ENCODE measurements around the gene MARCHF11.

Gene MARCHF11

DNA sequence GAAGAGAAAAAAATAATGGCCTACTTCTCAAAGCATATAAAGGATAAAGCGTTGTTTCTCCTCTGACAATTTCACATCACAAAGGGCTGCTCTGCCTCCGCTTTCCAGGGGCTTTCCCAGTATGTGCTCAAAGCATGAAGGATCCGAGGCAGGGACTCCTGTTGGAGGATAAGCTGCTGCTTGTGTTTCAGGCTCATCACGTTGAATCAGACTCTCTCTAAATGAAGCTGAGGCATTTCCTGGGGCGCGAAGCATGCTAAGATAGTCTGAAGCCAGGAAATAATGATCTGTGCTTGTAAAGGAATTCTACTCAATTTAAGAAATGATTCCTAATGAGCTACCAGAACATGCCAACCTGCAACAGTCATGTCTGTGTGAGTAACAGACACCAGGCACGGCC, 97.5 kb downstream of the MARCHF11 start:
- no peak overlapping the region for H3K9ac ChIP-seq (ENCODE audit: low read length)
- no peaks in the 10 kb centered on the region for H3K27me3 ChIP-seq (ENCODE audit: control insufficient read depth, insufficient read depth, low read length)
- H3K4me1 ChIP-seq (ENCODE audit: control insufficient read depth, insufficient read depth, low read length) = no peaks in the 10 kb centered on the region
- no peak overlapping the region for H3K27ac ChIP-seq (ENCODE audit: low read depth, low read length)
- no peaks in the 10 kb centered on the region for H3K36me3 ChIP-seq (ENCODE audit: control insufficient read depth, insufficient read depth, low read length)
- no peak overlapping the region for H3K4me3 ChIP-seq (ENCODE audit: low read depth, low read length)
- no peaks in the 10 kb centered on the region for H3K9me3 ChIP-seq (ENCODE audit: control insufficient read depth, insufficient read depth, low read depth, low read length)

DNA sequence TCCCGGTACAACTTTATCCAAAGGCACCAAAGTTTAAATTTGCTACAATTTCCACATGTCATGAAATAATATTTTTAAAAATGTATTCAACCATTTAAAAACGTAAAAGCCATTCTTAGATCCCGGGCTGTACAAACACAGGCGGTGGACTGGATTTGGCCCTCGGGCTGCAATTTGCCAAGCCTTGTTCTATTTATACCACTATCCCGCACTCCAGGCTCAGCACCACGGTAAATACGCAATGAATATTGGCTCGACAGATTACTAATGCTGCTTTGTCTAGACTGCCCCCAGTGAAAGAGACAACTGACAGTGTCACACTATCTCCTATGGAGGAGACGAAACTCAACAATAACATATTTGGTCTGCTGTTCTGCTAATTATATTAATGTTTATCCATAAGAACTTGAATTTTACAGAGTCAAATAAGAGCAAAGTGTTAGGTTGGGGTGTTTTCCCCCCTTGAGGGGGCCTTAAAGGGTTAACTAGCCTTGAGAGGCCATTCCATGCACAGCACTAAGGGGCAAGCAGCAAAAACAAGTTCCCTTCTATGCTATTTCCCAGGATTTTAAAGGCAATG, 98.1 kb downstream of the MARCHF11 start:
- H3K27me3 ChIP-seq (ENCODE audit: control insufficient read depth, insufficient read depth, low read length) = no peaks in the 10 kb centered on the region
- H3K36me3 ChIP-seq (ENCODE audit: control insufficient read depth, insufficient read depth, low read length) = no peaks in the 10 kb centered on the region
- H3K4me1 ChIP-seq (ENCODE audit: control insufficient read depth, insufficient read depth, low read length) = no peaks in the 10 kb centered on the region
- H3K27ac ChIP-seq (ENCODE audit: low read depth, low read length) = no peak overlapping the region
- H3K4me3 ChIP-seq (ENCODE audit: low read depth, low read length) = no peak overlapping the region
- H3K9me3 ChIP-seq (ENCODE audit: control insufficient read depth, insufficient read depth, low read depth, low read length) = no peaks in the 10 kb centered on the region
- H3K9ac ChIP-seq (ENCODE audit: low read length) = no peak overlapping the region

DNA sequence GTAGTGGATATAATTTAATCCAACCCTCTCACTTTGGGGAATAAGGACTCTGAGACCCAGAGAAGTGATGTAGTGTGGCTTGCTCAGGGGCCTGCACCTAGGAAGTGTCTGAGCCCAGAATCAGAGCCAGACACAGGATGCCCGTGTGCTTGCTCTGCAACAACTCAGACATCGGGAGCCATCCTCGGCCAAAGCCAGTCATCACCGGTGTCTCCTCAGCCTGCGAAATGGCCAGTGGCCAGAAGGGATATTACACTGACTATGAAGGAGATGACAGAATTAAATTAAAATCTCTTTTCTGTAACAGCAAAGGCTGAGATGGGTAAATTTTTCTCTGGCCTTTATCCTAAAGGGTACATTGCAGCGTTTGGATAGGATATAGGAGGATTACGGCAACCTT, 102.9 kb downstream of the MARCHF11 start:
- H3K9ac ChIP-seq (ENCODE audit: low read length) = no peak overlapping the region
- no peaks in the 10 kb centered on the region for H3K4me1 ChIP-seq (ENCODE audit: control insufficient read depth, insufficient read depth, low read length)

DNA sequence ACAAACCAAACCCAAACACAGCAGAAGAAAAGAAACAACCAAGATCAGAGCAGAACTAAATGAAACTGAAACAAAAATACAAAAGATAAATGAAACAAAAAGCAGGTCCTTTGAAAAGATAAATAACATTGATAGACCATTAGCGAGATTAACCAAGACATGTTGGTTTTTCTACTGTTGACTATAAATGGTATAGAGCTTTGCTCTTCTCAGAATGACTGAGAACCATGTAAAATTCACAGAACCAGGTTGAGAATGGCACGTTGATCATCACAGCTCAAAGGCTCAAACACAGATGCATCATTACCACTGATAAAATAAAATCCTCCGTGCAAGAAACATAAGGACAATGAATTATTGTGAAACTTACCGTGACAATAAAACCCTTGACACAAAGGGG, 105.2 kb downstream of the MARCHF11 start:
- H3K27me3 ChIP-seq (ENCODE audit: control insufficient read depth, insufficient read depth, low read length) = no peaks in the 10 kb centered on the region
- H3K4me1 ChIP-seq (ENCODE audit: control insufficient read depth, insufficient read depth, low read length) = no peaks in the 10 kb centered on the region
- H3K36me3 ChIP-seq (ENCODE audit: control insufficient read depth, insufficient read depth, low read length) = no peaks in the 10 kb centered on the region
- no peak overlapping the region for H3K9ac ChIP-seq (ENCODE audit: low read length)
- H3K27ac ChIP-seq (ENCODE audit: low read depth, low read length) = no peak overlapping the region
- no peaks in the 10 kb centered on the region for H3K9me3 ChIP-seq (ENCODE audit: control insufficient read depth, insufficient read depth, low read depth, low read length)
- no peak overlapping the region for H3K4me3 ChIP-seq (ENCODE audit: low read depth, low read length)

More for the DNA sequence above, 102.9 kb downstream of the MARCHF11 start:
- H3K27ac ChIP-seq (ENCODE audit: low read depth, low read length) = no peak overlapping the region
- no peaks in the 10 kb centered on the region for H3K9me3 ChIP-seq (ENCODE audit: control insufficient read depth, insufficient read depth, low read depth, low read length)
- H3K27me3 ChIP-seq (ENCODE audit: control insufficient read depth, insufficient read depth, low read length) = no peaks in the 10 kb centered on the region
- H3K36me3 ChIP-seq (ENCODE audit: control insufficient read depth, insufficient read depth, low read length) = no peaks in the 10 kb centered on the region
- H3K4me3 ChIP-seq (ENCODE audit: low read depth, low read length) = no peak overlapping the region

DNA sequence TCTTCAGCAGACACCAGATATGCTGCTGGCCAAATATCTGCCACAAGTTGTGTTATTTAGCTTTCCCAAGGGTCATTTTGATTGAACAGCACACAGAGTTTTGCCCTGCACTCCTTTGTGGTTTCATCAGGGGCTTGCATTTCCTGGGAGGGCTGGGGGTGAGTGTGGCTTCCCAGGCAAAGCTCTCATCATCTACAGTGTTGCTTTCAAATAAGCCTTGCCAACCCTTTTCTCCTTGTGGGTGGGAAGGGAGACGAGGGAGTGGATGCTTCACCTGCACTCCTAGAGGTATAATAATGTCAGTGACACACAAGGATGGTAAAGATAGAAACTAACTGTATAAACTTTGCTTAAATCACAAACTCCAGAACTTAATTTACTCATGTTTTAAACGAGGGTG, 107.0 kb downstream of the MARCHF11 start:
- no peaks in the 10 kb centered on the region for H3K36me3 ChIP-seq (ENCODE audit: control insufficient read depth, insufficient read depth, low read length)
- H3K4me1 ChIP-seq (ENCODE audit: control insufficient read depth, insufficient read depth, low read length) = no peaks in the 10 kb centered on the region
- no peak overlapping the region for H3K27ac ChIP-seq (ENCODE audit: low read depth, low read length)
- H3K27me3 ChIP-seq (ENCODE audit: control insufficient read depth, insufficient read depth, low read length) = no peaks in the 10 kb centered on the region
- no peak overlapping the region for H3K9ac ChIP-seq (ENCODE audit: low read length)
- H3K9me3 ChIP-seq (ENCODE audit: control insufficient read depth, insufficient read depth, low read depth, low read length) = no peaks in the 10 kb centered on the region
- no peak overlapping the region for H3K4me3 ChIP-seq (ENCODE audit: low read depth, low read length)

DNA sequence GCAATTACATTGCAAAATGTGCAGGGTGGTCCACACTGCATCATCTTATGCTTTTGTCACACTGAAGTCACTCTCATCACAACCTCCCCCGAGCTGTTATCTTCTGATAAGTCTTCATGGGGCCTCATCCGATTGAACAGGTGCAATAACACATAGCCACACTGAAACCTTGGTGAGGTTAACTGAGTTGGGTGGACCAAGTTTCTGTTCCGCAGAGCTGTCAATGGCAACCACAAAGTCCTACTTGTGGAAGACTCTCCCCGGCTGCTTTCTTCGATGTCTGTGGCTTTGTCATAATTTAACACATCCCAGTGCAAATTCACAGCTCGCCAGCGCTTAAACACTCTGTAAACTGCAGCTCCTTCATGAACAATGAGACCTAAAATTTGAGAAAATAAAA, 112.2 kb downstream of the MARCHF11 start:
- H3K4me3 ChIP-seq (ENCODE audit: low read depth, low read length) = no peak overlapping the region
- no peak overlapping the region for H3K9ac ChIP-seq (ENCODE audit: low read length)
- H3K4me1 ChIP-seq (ENCODE audit: control insufficient read depth, insufficient read depth, low read length) = no peaks in the 10 kb centered on the region
- H3K9me3 ChIP-seq (ENCODE audit: control insufficient read depth, insufficient read depth, low read depth, low read length) = no peaks in the 10 kb centered on the region
- no peak overlapping the region for H3K27ac ChIP-seq (ENCODE audit: low read depth, low read length)
- H3K27me3 ChIP-seq (ENCODE audit: control insufficient read depth, insufficient read depth, low read length) = no peaks in the 10 kb centered on the region
- H3K36me3 ChIP-seq (ENCODE audit: control insufficient read depth, insufficient read depth, low read length) = no peaks in the 10 kb centered on the region

DNA sequence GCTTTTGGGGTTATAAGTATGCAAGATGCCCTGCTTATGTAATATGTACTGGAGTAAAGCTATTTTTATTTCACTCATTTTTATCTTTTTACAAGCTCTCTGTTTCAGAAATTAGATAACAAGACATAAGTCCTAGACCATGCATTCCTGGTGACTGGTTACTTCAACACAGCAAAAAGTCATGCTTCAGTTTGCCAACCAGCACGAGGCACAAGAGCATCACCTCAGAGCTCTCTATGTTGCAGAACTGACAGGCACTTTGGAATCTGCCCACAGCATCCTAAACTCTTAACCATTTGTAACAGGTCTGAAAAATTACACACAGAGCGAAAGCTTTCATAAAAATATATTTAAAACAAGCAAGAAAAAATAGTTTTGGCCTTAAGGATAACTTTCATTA, 112.8 kb downstream of the MARCHF11 start:
- H3K36me3 ChIP-seq (ENCODE audit: control insufficient read depth, insufficient read depth, low read length) = no peaks in the 10 kb centered on the region
- H3K27ac ChIP-seq (ENCODE audit: low read depth, low read length) = no peak overlapping the region
- H3K4me3 ChIP-seq (ENCODE audit: low read depth, low read length) = no peak overlapping the region
- H3K9me3 ChIP-seq (ENCODE audit: control insufficient read depth, insufficient read depth, low read depth, low read length) = no peaks in the 10 kb centered on the region
- H3K27me3 ChIP-seq (ENCODE audit: control insufficient read depth, insufficient read depth, low read length) = no peaks in the 10 kb centered on the region
- no peak overlapping the region for H3K9ac ChIP-seq (ENCODE audit: low read length)
- no peaks in the 10 kb centered on the region for H3K4me1 ChIP-seq (ENCODE audit: control insufficient read depth, insufficient read depth, low read length)

DNA sequence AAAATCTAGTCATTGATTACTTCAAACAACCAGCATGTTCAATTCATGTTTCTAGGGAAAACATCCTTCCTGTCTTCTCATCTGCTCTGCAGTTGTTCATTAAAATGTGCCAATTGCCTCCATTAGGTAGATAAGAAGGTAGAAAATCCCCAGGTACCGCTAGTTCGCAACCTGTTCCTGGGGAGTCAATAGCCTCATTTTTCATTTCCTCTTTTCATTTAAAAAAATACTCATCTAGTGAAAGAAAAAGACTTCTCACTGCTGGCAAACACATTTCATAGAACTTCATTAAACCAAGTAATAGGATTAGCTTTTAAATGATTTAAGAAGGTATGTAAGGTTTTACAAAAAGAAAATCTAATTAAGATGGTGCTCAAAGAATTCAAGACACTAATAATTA, 113.3 kb downstream of the MARCHF11 start:
- no peaks in the 10 kb centered on the region for H3K4me1 ChIP-seq (ENCODE audit: control insufficient read depth, insufficient read depth, low read length)
- H3K9me3 ChIP-seq (ENCODE audit: control insufficient read depth, insufficient read depth, low read depth, low read length) = no peaks in the 10 kb centered on the region
- no peak overlapping the region for H3K9ac ChIP-seq (ENCODE audit: low read length)
- H3K36me3 ChIP-seq (ENCODE audit: control insufficient read depth, insufficient read depth, low read length) = no peaks in the 10 kb centered on the region
- no peak overlapping the region for H3K4me3 ChIP-seq (ENCODE audit: low read depth, low read length)
- no peak overlapping the region for H3K27ac ChIP-seq (ENCODE audit: low read depth, low read length)
- no peaks in the 10 kb centered on the region for H3K27me3 ChIP-seq (ENCODE audit: control insufficient read depth, insufficient read depth, low read length)

DNA sequence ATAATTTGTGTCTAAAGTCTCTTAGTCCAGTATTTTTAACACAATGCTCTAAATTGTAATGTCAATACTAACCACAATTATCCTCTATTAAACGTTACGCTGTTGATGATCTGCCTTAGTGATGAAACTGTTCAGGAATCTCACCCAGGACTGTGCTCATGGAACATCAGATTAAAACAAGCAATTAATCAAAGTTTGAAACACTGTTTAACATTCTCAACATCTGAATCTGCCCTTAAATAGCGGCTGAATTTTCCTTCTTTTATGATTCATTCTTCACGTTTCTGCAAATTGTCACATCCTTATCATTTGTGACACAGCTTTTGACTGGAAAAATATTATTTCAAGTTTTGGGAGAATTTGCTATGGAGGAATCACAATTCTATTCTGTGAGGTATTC, 113.8 kb downstream of the MARCHF11 start:
- Histone ChIP-seq H3K9me3 (ENCODE audit: control insufficient read depth, insufficient read depth, low read depth, low read length) (no peaks in the 10 kb centered on the region), H3K9ac (ENCODE audit: low read length) (no peak overlapping the region), H3K27me3 (ENCODE audit: control insufficient read depth, insufficient read depth, low read length) (no peaks in the 10 kb centered on the region)

DNA sequence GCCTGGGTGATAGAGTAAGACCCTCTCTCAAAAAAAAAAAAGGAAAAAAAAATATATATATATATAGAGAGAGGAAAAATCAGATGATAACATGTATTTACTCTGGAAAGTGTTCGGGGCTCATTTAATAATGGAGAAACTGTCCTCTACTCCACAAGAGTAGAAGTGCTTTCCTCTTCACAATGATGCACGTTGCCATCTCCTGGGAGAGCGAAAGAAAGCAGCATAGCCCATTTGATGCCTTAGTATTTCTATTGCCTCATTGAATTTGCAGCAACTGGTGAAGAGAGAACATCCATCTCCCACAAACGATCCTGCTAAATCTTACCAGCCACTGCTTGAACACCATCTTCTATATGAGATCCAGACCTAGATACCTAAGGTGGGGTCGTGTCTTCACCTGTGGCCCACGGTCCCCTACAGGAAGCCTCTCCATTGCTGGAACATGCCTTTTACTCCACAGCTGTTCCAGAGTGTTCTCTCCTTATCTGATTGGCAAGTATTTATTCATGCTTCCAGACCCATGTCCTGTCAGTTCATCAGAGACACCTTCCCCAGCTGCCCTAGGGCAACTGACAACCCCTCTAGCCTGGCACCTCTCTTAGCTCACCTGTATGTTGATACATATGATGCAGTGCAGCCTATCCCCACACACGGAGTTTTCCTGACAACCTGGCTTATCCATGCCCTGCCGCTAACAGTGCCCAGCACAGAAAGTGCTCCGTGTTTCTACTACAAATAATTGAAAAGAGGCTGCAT, 115.3 kb downstream of the MARCHF11 start:
- H3K27ac ChIP-seq (ENCODE audit: low read depth, low read length) = no peak overlapping the region

More for the DNA sequence above, 113.8 kb downstream of the MARCHF11 start:
- H3K36me3 ChIP-seq (ENCODE audit: control insufficient read depth, insufficient read depth, low read length) = no peaks in the 10 kb centered on the region
- H3K4me3 ChIP-seq (ENCODE audit: low read depth, low read length) = no peak overlapping the region
- no peaks in the 10 kb centered on the region for H3K4me1 ChIP-seq (ENCODE audit: control insufficient read depth, insufficient read depth, low read length)
- H3K27ac ChIP-seq (ENCODE audit: low read depth, low read length) = no peak overlapping the region

DNA sequence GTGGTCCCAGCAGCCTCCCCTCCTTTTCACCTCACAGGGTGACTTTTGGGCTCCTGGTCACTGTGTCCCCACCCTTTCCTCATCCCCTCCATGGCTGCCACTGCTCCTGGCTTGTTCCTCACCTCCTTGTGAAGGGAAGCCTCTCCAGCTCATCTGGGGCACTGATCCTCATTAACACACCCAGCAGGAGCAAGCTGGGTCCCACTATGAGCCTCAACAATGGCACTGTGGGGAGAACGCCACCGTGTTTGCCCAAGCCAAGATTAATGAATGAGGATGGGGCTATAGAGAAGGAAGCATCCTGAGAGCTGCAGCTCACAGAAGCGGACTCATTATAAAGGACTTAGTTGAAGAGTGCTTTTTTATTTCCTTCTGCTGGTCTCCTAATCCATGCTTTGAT, 118.4 kb downstream of the MARCHF11 start:
- Histone ChIP-seq H3K9ac (ENCODE audit: low read length) (no peak overlapping the region), H3K9me3 (ENCODE audit: control insufficient read depth, insufficient read depth, low read depth, low read length) (no peaks in the 10 kb centered on the region), H3K36me3 (ENCODE audit: control insufficient read depth, insufficient read depth, low read length) (no peaks in the 10 kb centered on the region), H3K27ac (ENCODE audit: low read depth, low read length) (no peak overlapping the region), H3K4me1 (ENCODE audit: control insufficient read depth, insufficient read depth, low read length) (no peaks in the 10 kb centered on the region), H3K27me3 (ENCODE audit: control insufficient read depth, insufficient read depth, low read length) (no peaks in the 10 kb centered on the region), H3K4me3 (ENCODE audit: low read depth, low read length) (no peak overlapping the region)

More for the DNA sequence above, 115.3 kb downstream of the MARCHF11 start:
- no peak overlapping the region for H3K4me3 ChIP-seq (ENCODE audit: low read depth, low read length)
- H3K36me3 ChIP-seq (ENCODE audit: control insufficient read depth, insufficient read depth, low read length) = no peaks in the 10 kb centered on the region
- H3K9ac ChIP-seq (ENCODE audit: low read length) = no peak overlapping the region
- no peaks in the 10 kb centered on the region for H3K4me1 ChIP-seq (ENCODE audit: control insufficient read depth, insufficient read depth, low read length)
- no peaks in the 10 kb centered on the region for H3K9me3 ChIP-seq (ENCODE audit: control insufficient read depth, insufficient read depth, low read depth, low read length)
- H3K27me3 ChIP-seq (ENCODE audit: control insufficient read depth, insufficient read depth, low read length) = no peaks in the 10 kb centered on the region

All from HUES6 (cell line).